Measurements from ENCODE around the gene HNRNPH3. TPM values are rescaled to one million over a fixed set of nuclear protein-coding genes. Genes with fewer than 3 reads are reported as not detected.

HNRNPH3 gene
- total and polyA plus RNA-seq, 7 experiments from 2014 or later = 125 to 190 (median 156) TPM

- CTCF ChIA-PET = interaction anchor here (0.8 to 2.4 kb wide), 5 partner anchors 13 to 513 kb away, joined by 3 to 7 read pairs (median 4); no protein-coding TSS in a partner anchor
Observed at GRCh38 chr10:68301301-68301700, 30.6 kb upstream of the HNRNPH3 start.

GRCh38 chr10:68301790-68302502 lies 29.9 kb upstream of the HNRNPH3 start:
- Mint-ChIP-seq H3K9me3 (no peaks in the 10 kb centered on the region), H3K36me3 (no peaks in the 10 kb centered on the region), H3K4me3 (no peak overlapping the region), H3K27me3 (no peaks in the 10 kb centered on the region), H3K4me1 (peaks cover 0 to 4% (median 0%) of the 10 kb centered on the region in 7 donors), H3K27ac (no peak overlapping the region)
- Histone ChIP-seq H3K36me3 (ENCODE audit: control insufficient read depth in 2 of 3, insufficient read depth in 3 of 3, low read length in 3 of 3) (no peaks in the 10 kb centered on the region), H3K4me3 (ENCODE audit: low read length) (no peak overlapping the region), H3K27ac (ENCODE audit: low read depth, low read length) (no peak overlapping the region), H3K27me3 (ENCODE audit: control insufficient read depth in 2 of 2, insufficient read depth in 2 of 2, low read length in 2 of 2) (no peaks in the 10 kb centered on the region), H3K9me3 (ENCODE audit: control insufficient read depth in 2 of 3, low read length in 3 of 3) (no peaks in the 10 kb centered on the region), H3K4me1 (ENCODE audit: control insufficient read depth in 2 of 2, insufficient read depth in 2 of 2, low read length in 2 of 2) (no peaks in the 10 kb centered on the region)
- ATAC-seq (peak; percentile 66), DNase-seq (peak in 5 of 9 donors; percentile 12 to 38 (median 24))
- intact Hi-C loops (cut with micrococcal nuclease) = loop anchor here (1.0 to 5.0 kb wide), 4 partner anchors 29 to 515 kb away; no protein-coding TSS in a partner anchor
- POLR2A ChIA-PET = no interaction called here
- CTCF ChIA-PET = interaction anchor here (0.8 to 2.4 kb wide), 8 partner anchors 8 to 514 kb away, joined by 3 to 7 read pairs (median 4); partner anchors contain the start of gene PBLD

More at GRCh38 chr10:68301301-68301700, 30.6 kb upstream of the HNRNPH3 start:
- Mint-ChIP-seq H3K4me3 (no peak overlapping the region), H3K36me3 (no peaks in the 10 kb centered on the region), H3K4me1 (peaks cover 0 to 4% (median 0%) of the 10 kb centered on the region in 7 donors), H3K9me3 (no peaks in the 10 kb centered on the region), H3K27me3 (no peaks in the 10 kb centered on the region), H3K27ac (no peak overlapping the region)
- POLR2A ChIA-PET = no interaction called here
- Histone ChIP-seq H3K9me3 (ENCODE audit: control insufficient read depth in 2 of 3, low read length in 3 of 3) (no peaks in the 10 kb centered on the region), H3K36me3 (ENCODE audit: control insufficient read depth in 2 of 3, insufficient read depth in 3 of 3, low read length in 3 of 3) (no peaks in the 10 kb centered on the region), H3K4me3 (ENCODE audit: low read length) (no peak overlapping the region), H3K27me3 (ENCODE audit: control insufficient read depth in 2 of 2, insufficient read depth in 2 of 2, low read length in 2 of 2) (no peaks in the 10 kb centered on the region), H3K27ac (ENCODE audit: low read depth, low read length) (no peak overlapping the region), H3K4me1 (ENCODE audit: control insufficient read depth in 2 of 2, insufficient read depth in 2 of 2, low read length in 2 of 2) (no peaks in the 10 kb centered on the region)
- intact Hi-C loops (cut with micrococcal nuclease) = loop anchor here in 1 of 2 donors (5.0 kb wide), 1 partner anchor 514 kb away; no protein-coding TSS in a partner anchor
- no peak for DNase-seq
- ATAC-seq = no peak

GRCh38 chr10:68302503-68302823 lies 29.4 kb upstream of the HNRNPH3 start:
- H3K4me1 Mint-ChIP-seq = peaks cover 0 to 4% (median 0%) of the 10 kb centered on the region in 7 donors
- intact Hi-C loops (cut with micrococcal nuclease) = loop anchor here (1.0 to 5.0 kb wide), 4 partner anchors 29 to 515 kb away; no protein-coding TSS in a partner anchor
- no peak for ATAC-seq

GRCh38 chr10:68302871-68303270 lies 29.0 kb upstream of the HNRNPH3 start:
- Mint-ChIP-seq H3K27ac (no peak overlapping the region), H3K27me3 (no peaks in the 10 kb centered on the region), H3K4me3 (no peak overlapping the region), H3K4me1 (peaks cover 0 to 4% (median 0%) of the 10 kb centered on the region in 7 donors), H3K36me3 (no peaks in the 10 kb centered on the region), H3K9me3 (no peaks in the 10 kb centered on the region)
- intact Hi-C loops (cut with micrococcal nuclease) = loop anchor here (1.0 to 5.0 kb wide), 4 partner anchors 28 to 516 kb away; no protein-coding TSS in a partner anchor
- ATAC-seq (no peak), DNase-seq (no peak)
- Histone ChIP-seq H3K36me3 (ENCODE audit: control insufficient read depth in 2 of 3, insufficient read depth in 3 of 3, low read length in 3 of 3) (no peaks in the 10 kb centered on the region), H3K4me3 (ENCODE audit: low read length) (no peak overlapping the region), H3K27ac (ENCODE audit: low read depth, low read length) (no peak overlapping the region), H3K27me3 (ENCODE audit: control insufficient read depth in 2 of 2, insufficient read depth in 2 of 2, low read length in 2 of 2) (no peaks in the 10 kb centered on the region), H3K9me3 (ENCODE audit: control insufficient read depth in 2 of 3, low read length in 3 of 3) (no peaks in the 10 kb centered on the region), H3K4me1 (ENCODE audit: control insufficient read depth in 2 of 2, insufficient read depth in 2 of 2, low read length in 2 of 2) (no peaks in the 10 kb centered on the region)
- POLR2A ChIA-PET = no interaction called here
- CTCF ChIA-PET = interaction anchor here (0.9 to 2.4 kb wide), 4 partner anchors 9 to 515 kb away, joined by 3 to 7 read pairs (median 4); partner anchors contain the start of gene PBLD

More at GRCh38 chr10:68302503-68302823, 29.4 kb upstream of the HNRNPH3 start:
- no peak overlapping the region for H3K4me3 ChIP-seq (ENCODE audit: low read length)
- no peak overlapping the region for H3K27ac ChIP-seq (ENCODE audit: low read depth, low read length)
- no peaks in the 10 kb centered on the region for H3K9me3 ChIP-seq (ENCODE audit: control insufficient read depth in 2 of 3, low read length in 3 of 3)
- Mint-ChIP-seq H3K9me3 (no peaks in the 10 kb centered on the region), H3K27me3 (no peaks in the 10 kb centered on the region), H3K4me3 (no peak overlapping the region), H3K27ac (no peak overlapping the region), H3K36me3 (no peaks in the 10 kb centered on the region)
- DNase-seq = no peak
- H3K4me1 ChIP-seq (ENCODE audit: control insufficient read depth in 2 of 2, insufficient read depth in 2 of 2, low read length in 2 of 2) = no peaks in the 10 kb centered on the region
- H3K27me3 ChIP-seq (ENCODE audit: control insufficient read depth in 2 of 2, insufficient read depth in 2 of 2, low read length in 2 of 2) = no peaks in the 10 kb centered on the region
- ChIA-PET CTCF (interaction anchor here (0.9 to 2.4 kb wide), 4 partner anchors 8 to 514 kb away, joined by 3 to 7 read pairs (median 4); partner anchors contain the start of gene PBLD), POLR2A (no interaction called here)
- no peaks in the 10 kb centered on the region for H3K36me3 ChIP-seq (ENCODE audit: control insufficient read depth in 2 of 3, insufficient read depth in 3 of 3, low read length in 3 of 3)

GRCh38 chr10:68303849-68304412 lies 27.9 kb upstream of the HNRNPH3 start:
- Histone ChIP-seq H3K27ac (ENCODE audit: low read depth, low read length) (no peak overlapping the region), H3K9me3 (ENCODE audit: control insufficient read depth in 2 of 3, low read length in 3 of 3) (no peaks in the 10 kb centered on the region), H3K36me3 (ENCODE audit: control insufficient read depth in 2 of 3, insufficient read depth in 3 of 3, low read length in 3 of 3) (no peaks in the 10 kb centered on the region), H3K4me1 (ENCODE audit: control insufficient read depth in 2 of 2, insufficient read depth in 2 of 2, low read length in 2 of 2) (no peaks in the 10 kb centered on the region), H3K27me3 (ENCODE audit: control insufficient read depth in 2 of 2, insufficient read depth in 2 of 2, low read length in 2 of 2) (no peaks in the 10 kb centered on the region), H3K4me3 (ENCODE audit: low read length) (no peak overlapping the region)
- intact Hi-C loops (cut with micrococcal nuclease) = loop anchor here in 1 of 2 donors (5.0 kb wide), 1 partner anchor 517 kb away; no protein-coding TSS in a partner anchor
- Mint-ChIP-seq H3K4me1 (peaks cover 0 to 4% (median 0%) of the 10 kb centered on the region in 7 donors), H3K27me3 (no peaks in the 10 kb centered on the region), H3K4me3 (no peak overlapping the region), H3K36me3 (no peaks in the 10 kb centered on the region), H3K9me3 (no peaks in the 10 kb centered on the region), H3K27ac (no peak overlapping the region)
- ATAC-seq (no peak), DNase-seq (no peak)
- ChIA-PET POLR2A (no interaction called here), CTCF (interaction anchor here (0.6 kb wide), 1 partner anchor 50 kb away, joined by 3 read pairs; no protein-coding TSS in a partner anchor)

GRCh38 chr10:68305854-68306253 lies 26.0 kb upstream of the HNRNPH3 start:
- no peaks in the 10 kb centered on the region for H3K9me3 ChIP-seq (ENCODE audit: control insufficient read depth in 2 of 3, low read length in 3 of 3)
- H3K4me3 ChIP-seq (ENCODE audit: low read length) = no peak overlapping the region
- POLR2A ChIA-PET = interaction anchor here (1.1 kb wide), 1 partner anchor 26 kb away, joined by 3 read pairs; the partner anchor contains the start of gene HNRNPH3
- Mint-ChIP-seq H3K27me3 (no peaks in the 10 kb centered on the region), H3K9me3 (no peaks in the 10 kb centered on the region), H3K27ac (no peak overlapping the region), H3K36me3 (no peaks in the 10 kb centered on the region), H3K4me1 (peaks cover 0 to 4% (median 0%) of the 10 kb centered on the region in 7 donors), H3K4me3 (no peak overlapping the region)
- CTCF ChIA-PET = no interaction called here
- no peak overlapping the region for H3K27ac ChIP-seq (ENCODE audit: low read depth, low read length)
- intact Hi-C loops (cut with micrococcal nuclease) = no loop called here
- no peaks in the 10 kb centered on the region for H3K36me3 ChIP-seq (ENCODE audit: control insufficient read depth in 2 of 3, insufficient read depth in 3 of 3, low read length in 3 of 3)
- DNase-seq (no peak), ATAC-seq (no peak)
- H3K27me3 ChIP-seq (ENCODE audit: control insufficient read depth in 2 of 2, insufficient read depth in 2 of 2, low read length in 2 of 2) = no peaks in the 10 kb centered on the region
- no peaks in the 10 kb centered on the region for H3K4me1 ChIP-seq (ENCODE audit: control insufficient read depth in 2 of 2, insufficient read depth in 2 of 2, low read length in 2 of 2)

Data from naive thymus-derived CD4-positive, alpha-beta T cell (primary cell).